ENCODE results near the gene RC3H2. TPM values are rescaled to one million over a fixed set of nuclear protein-coding genes. Genes with fewer than 3 reads are reported as not detected.
A peak's percentile ranks its signal among the peaks of the same experiment; 100 is the strongest.
"Not testable (repeated sequence)": the region's sequence is repeated elsewhere in the genome, so short reads cannot be mapped to it uniquely, and the experiment has no call there.

RC3H2 gene
- total RNA-seq, 1 experiment from 2014 or later = 48.5 TPM

DNA sequence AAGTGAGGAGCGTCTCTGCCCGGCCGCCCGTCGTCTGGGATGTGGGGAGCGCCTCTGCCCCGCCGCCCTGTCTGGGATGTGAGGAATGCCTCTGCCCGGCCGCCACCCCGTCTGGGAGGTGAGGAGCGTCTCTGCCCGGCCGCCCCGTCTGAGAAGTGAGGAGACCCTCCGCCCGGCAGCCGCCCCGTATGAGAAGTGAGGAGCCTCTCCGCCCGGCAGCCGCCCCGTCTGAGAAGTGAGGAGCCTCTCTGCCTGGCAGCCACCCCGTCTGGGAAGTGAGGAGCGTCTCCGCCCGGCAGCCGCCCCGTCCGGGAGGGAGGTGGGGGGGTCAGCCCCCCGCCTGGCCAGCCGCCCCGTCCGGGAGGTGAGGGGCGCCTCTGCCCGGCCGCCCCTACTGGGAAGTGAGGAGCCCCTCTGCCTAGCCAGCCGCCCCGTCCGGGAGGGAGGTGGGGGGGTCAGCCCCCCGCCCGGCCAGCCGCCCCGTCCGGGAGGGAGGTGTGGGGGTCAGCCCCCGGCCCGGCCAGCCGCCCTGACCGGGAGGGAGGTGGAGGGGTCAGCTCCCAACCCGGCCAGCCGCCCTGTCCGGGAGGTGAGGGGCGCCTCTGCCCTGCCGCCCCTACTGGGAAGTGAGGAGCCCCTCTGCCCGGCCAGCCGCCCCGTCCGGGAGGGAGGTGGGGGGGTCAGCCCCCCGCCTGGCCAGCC lies 52.9 kb downstream of the RC3H2 start:
- DNase-seq (ENCODE audit: low spot score); in situ Hi-C loops (cut with HindIII; ENCODE audit: low sequenced_read_pairs): not testable (repeated sequence)

DNA sequence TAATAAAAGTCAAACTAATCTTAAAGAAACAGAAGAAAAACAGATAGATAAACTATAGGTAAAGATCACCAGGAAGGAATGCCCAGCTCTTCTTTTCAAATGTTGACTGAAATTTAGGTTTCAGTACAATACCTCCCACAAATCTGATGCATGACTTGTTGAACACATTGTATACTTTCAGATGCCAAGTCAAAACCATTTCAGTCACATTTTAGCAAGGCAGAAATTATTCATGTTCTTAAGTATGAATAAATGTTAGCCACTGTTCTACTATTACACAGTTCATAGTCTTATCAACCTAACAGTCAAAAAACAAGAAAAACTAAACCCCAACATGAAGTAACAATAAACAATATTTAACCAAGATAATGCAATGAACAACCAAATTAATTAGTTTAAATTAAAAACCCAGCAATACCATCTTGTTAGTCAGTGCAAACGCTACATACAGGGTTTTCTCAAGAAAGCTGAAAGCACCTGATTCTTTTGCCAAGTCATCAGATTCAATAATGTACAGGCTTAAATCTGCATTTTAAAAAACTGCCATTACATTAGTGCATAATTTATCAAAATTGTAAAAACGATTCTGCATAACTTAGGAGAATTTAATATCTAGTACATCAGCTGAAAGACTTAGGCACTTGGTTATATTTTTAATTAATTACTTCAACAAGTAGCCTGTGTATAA lies 56.8 kb downstream of the RC3H2 start:
- in situ Hi-C loops (cut with HindIII; ENCODE audit: low sequenced_read_pairs) = no loop called here
- DNase-seq (ENCODE audit: low spot score) = no peak

DNA sequence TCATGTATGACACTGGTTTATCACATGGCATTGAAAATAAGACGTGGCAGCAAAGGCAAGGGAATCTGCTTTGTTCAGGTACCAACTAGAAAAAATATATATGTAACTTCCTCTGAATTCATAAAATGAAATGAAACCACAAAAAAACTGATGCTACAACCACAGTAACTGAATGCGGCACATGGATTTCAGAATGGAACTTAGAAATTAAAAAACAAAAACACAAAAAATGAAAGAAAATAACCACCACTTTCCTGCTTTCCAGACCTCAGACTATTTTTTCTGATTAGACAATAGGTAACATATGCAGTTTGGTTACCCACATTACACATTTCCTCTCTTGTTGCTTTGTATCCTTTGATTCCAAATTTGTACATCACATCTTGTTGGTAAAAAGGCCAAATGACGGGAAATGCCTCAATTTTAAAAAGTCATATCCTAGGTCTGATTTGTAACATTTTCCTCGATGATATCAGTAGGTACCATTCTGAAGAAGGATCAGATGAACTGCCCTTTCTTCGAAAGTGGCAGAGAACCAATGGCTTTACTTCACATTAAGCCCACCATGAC lies 58.7 kb downstream of the RC3H2 start:
- DNase-seq (ENCODE audit: low spot score) = no peak
- in situ Hi-C loops (cut with HindIII; ENCODE audit: low sequenced_read_pairs) = no loop called here

DNA sequence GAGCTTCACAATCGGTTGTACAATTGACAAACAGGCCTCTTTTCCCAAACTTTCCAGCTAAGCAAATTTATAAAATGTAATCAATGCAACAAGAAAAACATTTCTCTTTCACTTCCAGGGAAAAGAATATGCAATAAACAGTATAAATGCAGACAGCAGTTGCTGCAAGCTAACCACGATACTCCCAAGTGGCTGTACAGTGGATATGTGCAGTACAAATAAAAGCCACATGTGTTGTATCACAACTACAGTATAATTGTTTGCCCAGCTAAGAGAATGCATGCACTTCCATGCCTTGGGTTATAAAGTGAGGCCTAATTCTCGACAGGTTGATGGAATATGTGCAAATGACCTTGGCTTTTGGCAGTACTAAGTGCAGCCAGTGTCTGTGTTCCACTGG lies 60.0 kb downstream of the RC3H2 start:
- in situ Hi-C loops (cut with HindIII; ENCODE audit: low sequenced_read_pairs) = no loop called here
- DNase-seq (ENCODE audit: low spot score) = no peak

DNA sequence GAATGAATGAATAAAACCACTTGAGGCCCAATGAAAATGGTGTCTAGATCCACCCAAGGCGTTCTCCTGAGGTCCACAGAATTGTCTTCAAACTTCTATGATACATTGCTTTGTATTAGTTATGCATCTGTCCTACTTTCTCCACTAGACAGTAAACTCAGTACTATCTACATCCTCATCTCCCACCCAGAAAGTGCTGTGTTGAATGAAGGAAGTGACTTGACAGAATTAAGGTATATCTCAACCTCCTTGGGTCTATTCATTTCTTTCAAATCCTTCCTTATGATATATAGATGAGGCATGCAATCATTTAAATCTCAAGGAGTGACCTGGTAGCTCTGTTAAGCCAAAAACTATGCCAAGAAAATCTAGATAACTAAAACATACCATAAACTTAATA lies 61.0 kb downstream of the RC3H2 start:
- in situ Hi-C loops (cut with HindIII; ENCODE audit: low sequenced_read_pairs) = no loop called here
- no peak for DNase-seq (ENCODE audit: low spot score)

DNA sequence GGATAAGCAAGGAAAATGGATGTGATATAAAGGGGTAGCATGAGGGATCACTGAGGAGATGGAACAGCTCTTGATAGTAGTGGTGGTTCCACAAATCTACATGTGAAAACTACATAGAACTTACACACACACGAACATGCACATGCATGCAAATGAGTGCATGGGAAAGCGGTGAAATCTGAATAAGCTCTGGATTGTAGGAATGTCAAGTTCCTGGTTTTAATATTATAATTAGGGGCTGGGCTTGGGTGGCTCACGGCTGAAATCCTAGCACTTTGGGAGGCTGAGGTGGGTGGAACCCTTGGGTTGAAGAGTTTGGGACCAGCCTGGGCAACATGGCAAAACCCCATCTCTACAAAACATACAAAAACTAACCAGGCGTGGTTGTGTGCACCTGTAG lies 63.7 kb downstream of the RC3H2 start:
- DNase-seq (ENCODE audit: low spot score) = no peak
- in situ Hi-C loops (cut with HindIII; ENCODE audit: low sequenced_read_pairs) = no loop called here

DNA sequence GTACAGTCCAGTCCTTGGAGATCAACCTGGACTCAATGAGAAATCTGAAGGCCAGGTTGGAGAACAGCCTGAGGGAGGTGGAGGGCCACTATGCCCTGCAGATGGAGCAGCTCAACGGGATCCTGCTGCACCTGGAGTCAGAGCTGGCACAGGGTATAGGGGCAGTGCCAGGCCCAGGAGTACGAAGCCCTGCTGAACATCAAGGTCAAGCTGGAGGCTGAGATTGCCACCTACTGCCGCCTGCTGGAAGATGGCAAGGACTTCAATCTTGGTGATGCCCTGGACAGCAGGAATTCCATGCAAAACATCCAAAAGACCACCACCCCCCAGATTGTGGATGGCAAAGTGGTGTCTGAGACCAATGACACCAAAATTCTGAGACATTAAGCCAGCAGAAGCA lies 66.7 kb downstream of the RC3H2 start:
- DNase-seq (ENCODE audit: low spot score) = peak; percentile 9
- in situ Hi-C loops (cut with HindIII; ENCODE audit: low sequenced_read_pairs) = not testable (repeated sequence)

DNA sequence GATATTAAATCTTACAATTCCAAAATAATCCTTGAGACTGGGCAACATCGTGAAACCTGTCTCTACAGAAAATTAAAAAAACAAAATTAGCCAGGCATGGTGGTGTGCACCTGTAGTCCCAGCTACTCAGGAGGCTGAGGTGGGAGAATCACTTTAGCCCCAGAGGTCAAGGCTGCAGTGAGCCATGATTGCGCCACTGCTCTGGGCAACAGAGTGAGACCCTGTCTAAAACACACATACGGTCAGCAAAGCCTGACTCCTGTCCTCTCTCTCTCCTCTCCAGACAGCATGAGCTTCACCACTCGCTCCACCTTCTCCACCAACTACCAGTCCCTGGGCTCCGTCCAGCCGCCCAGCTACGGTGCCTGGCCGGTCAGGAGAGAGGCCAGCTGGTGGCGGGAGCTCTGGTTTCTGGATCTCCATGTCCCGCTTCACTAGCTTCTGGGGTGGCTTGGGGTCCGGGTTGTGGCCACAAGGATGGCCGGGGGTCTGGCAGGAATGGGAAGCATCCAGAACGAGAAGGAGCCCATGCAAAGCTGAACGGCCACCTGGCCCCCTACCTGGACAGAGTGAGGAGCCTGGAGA lies 67.8 kb downstream of the RC3H2 start:
- in situ Hi-C loops (cut with HindIII; ENCODE audit: low sequenced_read_pairs) = no loop called here
- no peak for DNase-seq (ENCODE audit: low spot score)

DNA sequence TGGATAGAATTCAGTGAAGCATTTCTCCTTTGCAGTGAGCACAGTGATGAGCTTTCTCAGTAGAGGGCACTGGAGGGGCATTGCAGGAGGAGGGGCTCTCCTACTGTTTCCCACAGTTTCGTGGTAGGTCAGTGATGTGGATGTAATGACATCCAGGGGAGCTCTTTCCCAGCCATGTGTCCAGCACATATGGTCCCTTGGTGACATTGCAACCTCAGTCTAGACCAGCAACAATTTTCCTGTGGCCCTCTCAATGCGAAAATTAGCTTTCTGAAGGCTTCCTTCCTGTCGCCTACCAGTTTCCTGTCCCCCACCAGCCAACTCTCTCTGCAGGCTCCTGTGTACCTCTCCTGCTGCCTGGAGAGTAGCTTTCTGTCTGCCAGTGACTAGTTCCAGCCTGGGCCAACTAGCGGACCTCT lies 69.8 kb downstream of the RC3H2 start:
- peak; percentile 98 for DNase-seq (ENCODE audit: low spot score)
- in situ Hi-C loops (cut with HindIII; ENCODE audit: low sequenced_read_pairs) = no loop called here

DNA sequence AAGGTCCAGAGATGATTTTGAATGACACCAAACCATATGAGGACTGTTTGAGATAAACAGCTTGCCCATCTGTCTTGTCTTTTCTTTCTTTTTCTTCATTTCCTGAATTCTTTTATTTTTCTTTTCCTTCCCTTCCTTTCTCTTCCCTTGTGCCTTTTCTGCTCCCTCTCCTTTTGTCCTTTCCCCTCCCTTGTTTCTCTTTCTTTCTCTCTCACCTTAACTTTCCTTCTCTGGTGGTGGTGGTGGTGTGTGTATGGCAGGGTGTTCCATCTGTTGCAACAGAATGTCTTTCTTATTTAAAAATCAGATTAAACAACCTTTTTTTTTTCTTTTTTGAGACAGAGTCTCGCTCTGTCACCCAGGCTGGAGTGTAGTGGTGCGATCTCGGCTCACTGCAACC lies 73.0 kb downstream of the RC3H2 start:
- in situ Hi-C loops (cut with HindIII; ENCODE audit: low sequenced_read_pairs) = no loop called here
- no peak for DNase-seq (ENCODE audit: low spot score)

DNA sequence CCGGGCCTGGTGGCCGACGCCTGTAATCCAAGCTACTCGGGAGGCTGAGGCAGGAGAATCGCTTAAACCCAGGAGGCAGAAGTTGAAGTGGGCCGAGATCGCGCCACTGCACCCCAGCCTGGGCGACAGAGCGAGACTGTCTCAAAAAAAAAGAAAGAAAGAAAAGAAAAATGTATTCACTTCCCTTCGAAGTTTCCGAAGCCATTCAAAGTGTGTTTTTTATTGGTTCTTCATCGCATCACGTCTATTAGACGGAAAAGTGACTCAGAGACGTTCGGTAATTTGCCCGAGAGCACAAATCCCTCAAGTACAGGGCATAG lies 76.2 kb downstream of the RC3H2 start:
- in situ Hi-C loops (cut with HindIII; ENCODE audit: low sequenced_read_pairs); DNase-seq (ENCODE audit: low spot score): not testable (repeated sequence)

DNA sequence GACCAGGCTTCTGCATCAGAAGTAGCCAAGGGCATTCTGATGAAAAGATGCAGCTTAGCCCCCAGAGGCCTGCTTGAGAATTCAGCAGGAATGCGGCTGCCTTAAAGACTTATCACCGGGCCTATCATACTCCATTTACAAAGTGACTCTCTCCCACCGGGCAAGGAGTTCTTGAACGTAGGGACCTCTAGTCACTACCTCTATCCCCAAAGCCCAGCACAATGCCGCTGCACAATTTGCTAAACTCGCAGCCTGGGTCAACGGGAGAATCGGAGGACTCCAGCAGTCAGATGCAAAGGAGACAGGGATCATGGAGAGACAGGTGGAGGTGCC lies 77.4 kb downstream of the RC3H2 start:
- in situ Hi-C loops (cut with HindIII; ENCODE audit: low sequenced_read_pairs) = no loop called here
- no peak for DNase-seq (ENCODE audit: low spot score)

DNA sequence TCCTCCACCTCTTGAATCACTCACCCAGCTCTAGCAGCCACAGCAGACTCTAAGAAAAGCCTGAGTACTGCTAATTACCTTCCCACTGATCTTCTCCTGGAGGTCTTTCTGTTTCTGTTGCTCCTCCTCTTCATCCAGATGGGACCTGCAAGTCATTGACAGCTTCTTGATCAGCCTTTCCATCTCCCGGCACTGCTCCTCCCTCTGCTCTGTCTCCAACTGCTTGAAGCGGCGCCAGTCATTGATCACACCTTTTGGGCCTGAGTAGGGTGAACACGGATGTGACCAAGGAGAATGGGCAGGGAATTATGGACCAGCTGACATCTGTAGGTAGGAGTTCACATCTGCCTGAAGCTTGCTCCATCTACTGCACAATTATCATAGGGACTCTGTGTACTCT lies 82.2 kb downstream of the RC3H2 start:
- in situ Hi-C loops (cut with HindIII; ENCODE audit: low sequenced_read_pairs) = no loop called here
- no peak for DNase-seq (ENCODE audit: low spot score)

DNA sequence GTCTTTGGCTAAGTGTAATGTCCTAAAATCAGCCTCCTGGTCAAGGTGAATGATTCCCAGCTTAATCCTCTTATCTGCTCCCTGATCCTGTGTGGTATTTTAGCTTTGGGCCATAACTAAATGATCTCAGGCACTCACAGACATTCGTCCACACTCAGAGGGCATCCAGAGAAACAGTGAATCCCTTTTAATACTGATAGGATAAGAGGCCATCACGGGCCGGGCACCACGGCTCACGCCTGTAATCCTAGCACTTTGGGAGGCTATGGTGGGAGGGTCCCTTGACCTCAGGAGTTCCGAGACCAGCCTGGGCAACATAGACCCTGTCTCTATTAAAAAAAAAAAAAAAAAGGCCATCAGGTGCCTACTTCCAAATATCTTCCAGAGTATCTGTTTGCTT lies 83.1 kb downstream of the RC3H2 start:
- DNase-seq (ENCODE audit: low spot score) = no peak
- in situ Hi-C loops (cut with HindIII; ENCODE audit: low sequenced_read_pairs) = no loop called here

DNA sequence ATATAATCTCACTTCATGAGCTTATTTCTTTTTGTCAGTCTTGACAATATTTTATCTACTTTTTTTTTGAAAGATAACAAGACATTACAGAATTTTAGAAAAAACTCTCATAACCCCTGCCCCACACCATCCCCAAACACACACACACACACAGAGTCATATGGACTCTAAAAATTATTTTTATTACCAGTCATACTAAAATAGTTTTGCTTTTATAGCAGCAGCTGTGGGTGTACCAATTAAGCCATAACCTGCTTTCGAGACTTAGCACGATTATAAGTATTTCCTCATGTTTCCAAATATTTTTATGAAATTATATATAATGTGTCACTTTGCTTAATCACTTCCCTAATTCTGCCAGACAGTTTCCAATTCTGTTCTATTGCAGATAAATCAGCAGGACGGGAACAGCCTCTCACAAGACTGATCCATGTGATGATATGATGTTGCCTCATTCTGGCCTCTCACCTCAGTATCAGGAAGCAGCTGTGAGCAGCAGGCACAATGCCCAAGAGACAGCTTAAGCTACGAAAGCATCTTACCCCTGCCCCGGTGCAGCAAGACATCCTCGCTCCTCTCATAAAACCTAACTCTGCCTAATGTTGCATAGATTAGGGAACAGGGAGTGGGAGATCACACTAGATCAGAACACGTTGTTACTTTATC lies 83.7 kb downstream of the RC3H2 start:
- no peak for DNase-seq (ENCODE audit: low spot score)
- in situ Hi-C loops (cut with HindIII; ENCODE audit: low sequenced_read_pairs) = no loop called here

DNA sequence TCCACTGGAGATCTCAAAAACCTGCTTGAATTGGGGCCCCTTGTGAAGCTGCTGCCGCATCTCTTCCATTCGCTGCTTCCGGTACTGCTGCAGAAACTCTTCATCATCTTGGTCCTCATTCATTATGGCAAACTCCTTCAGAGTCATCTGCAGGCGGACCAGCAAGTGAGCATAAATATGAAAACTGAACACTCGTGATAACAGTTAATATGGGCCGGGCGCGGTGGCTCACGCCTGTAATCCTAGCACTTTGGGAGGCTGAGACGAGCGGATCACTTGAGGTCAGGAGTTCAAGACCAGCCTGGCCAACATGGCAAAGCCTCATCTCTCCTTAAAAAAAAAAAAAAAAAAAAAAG lies 84.7 kb downstream of the RC3H2 start:
- in situ Hi-C loops (cut with HindIII; ENCODE audit: low sequenced_read_pairs) = no loop called here
- no peak for DNase-seq (ENCODE audit: low spot score)

DNA sequence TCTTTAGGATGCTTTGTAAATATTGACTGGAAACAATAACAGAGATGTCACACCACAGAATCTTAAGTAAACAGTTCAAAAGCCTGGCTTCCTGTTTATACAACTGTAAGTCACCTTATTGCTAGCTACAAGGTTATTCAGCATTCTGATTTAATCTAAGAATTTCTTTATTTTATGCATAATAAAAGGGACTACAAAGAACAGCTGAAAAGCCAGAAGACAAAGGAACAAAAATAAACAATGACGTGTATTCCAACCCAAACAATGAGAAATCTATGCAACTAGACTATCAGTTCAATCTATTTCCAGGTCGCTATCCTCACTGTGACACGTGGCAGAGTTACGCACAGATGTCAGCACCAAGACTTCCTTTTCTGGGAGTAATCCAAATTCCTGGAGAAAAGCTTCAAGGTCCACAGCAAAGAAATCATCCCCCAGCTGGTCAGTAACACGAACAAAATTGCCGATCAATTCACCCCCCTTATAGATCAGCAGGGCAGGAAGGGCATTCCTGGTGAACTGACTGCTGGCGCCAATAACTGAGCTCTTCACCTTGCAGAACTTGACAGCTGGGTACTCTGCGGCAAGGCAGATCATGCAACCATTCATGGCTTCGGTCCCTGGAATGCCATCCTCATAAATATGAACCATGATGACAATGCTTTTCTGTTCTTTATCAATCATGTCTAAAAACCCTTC lies 85.2 kb downstream of the RC3H2 start:
- in situ Hi-C loops (cut with HindIII; ENCODE audit: low sequenced_read_pairs) = no loop called here

DNA sequence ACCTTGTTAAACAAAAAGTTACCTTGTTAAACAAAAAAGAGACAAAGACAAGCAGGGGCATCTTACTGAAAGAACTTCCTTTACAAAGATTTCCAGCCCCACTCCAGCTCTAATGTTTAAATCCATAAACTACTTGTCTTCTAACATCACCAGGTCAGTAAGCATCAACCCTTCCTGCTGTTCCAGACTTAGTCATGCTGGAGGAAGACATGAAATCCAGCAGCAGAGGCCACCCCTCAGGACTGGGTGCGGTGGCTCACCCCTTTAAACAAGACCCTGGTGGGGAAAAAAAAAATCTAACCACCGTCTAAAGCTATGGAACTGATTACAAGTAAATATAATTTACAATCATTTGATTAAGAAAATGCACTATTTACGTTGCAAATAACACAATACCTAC lies 85.8 kb downstream of the RC3H2 start:
- in situ Hi-C loops (cut with HindIII; ENCODE audit: low sequenced_read_pairs) = no loop called here
- no peak for DNase-seq (ENCODE audit: low spot score)

More for the DNA sequence above, 85.2 kb downstream of the RC3H2 start:
- DNase-seq (ENCODE audit: low spot score) = no peak

DNA sequence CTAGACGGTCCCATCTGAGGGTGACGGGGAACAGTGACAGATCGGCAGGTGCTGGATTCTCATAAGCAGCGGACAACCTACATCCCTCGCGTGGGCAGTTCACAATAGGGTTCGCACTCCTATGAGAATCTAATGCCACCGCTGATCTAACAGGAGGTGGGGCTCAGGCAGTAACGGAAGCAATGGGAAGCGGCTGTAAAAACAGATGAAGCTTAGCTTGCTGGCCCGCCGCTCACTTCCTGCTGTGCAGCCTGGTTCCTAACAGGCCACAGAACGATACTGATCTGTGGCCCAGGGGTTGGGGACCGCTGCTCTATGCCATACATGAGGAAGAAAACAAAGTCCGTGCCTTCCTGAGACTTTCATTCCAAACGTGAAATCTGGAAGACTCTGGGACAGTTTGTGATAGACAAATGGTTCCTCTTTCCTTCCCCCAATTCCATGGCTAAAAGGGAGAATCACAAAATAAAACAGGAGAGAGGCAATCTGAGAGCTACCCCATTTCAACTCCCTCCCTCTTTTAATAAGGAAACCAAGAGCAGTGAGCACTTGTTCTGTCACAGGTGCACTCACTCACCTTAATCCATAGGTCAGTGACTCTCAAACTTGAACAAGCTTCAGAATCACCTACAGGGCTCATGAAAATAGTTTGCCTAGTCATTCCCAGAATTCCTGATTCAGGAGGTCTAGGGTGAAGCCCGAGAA lies 88.8 kb downstream of the RC3H2 start:
- in situ Hi-C loops (cut with HindIII; ENCODE audit: low sequenced_read_pairs) = no loop called here
- DNase-seq (ENCODE audit: low spot score) = peak; percentile 67

Measured in G401 (cell line).